Body of pancreas (tissue), 4 donors: ENCODE data around the gene MRM2. TPM values are rescaled to one million over a fixed set of nuclear protein-coding genes. Genes with fewer than 3 reads are reported as not detected.

Source experiments
- ATAC-seq: fragments of 150-250 bp; one replicate; pipeline ENCODE4 v1.9.1; 2016
- DNase-seq, 4 donors: peaks; one replicate each; pipeline ENCODE4 v3.0.0-alpha.2; 2019
- H3K27ac ChIP-seq, 4 donors: fragments of 200-600 bp; sonication (generic); 1 replicate in 3 of 4; 2 replicates in 1 of 4; pipeline versions ENCODE4 v1.5.1 to v1.6.1; 2016 to 2019; ENCODE audit warnings: mild to moderate bottlenecking in 1 of 4, mixed read lengths in 1 of 4, moderate library complexity in 1 of 4
- H3K27me3 ChIP-seq, 2 donors: fragments of 200-600 bp; sonication (generic); one replicate each; pipeline ENCODE4 v1.6.0; 2016; ENCODE audit warnings: mild to moderate bottlenecking in 1 of 2
- H3K36me3 ChIP-seq, 2 donors: fragments of 200-600 bp; sonication (generic); replicated peaks in 1 of 2; 2 replicates each; pipeline ENCODE4 v1.5.1; 2016; ENCODE audit warnings: low read depth in 2 of 2; ENCODE audit not compliant: insufficient read depth in 1 of 2
- H3K4me1 ChIP-seq: fragments of 200-600 bp; sonication (generic); one replicate; pipeline ENCODE4 v1.6.0; 2016
- H3K4me3 ChIP-seq, 2 donors: fragments of 200-600 bp; sonication (generic); 1 replicate in 1 of 2; 2 replicates in 1 of 2; pipeline ENCODE4 v1.5.1; 2016 to 2019
- H3K9me3 ChIP-seq, 3 donors: fragments of 200-600 bp; sonication (generic); 1 replicate in 2 of 3; 2 replicates in 1 of 3; pipeline ENCODE4 v1.5.1; 2016
- CTCF ChIP-seq, 7 experiments: fragments of 450-650 bp in 4 of 7; fragments of 200-600 bp in 3 of 7; sonication (generic) in 3 of 7; IDR thresholded peaks; one replicate each; pipeline ENCODE4 v1.5.1; 2016 to 2019; ENCODE audit warnings: antibody characterized with exemption in 7 of 7
- POLR2A ChIP-seq, 3 donors: fragments of 450-650 bp; IDR thresholded peaks; one replicate each; pipeline ENCODE4 v1.6.1; 2016; ENCODE audit warnings: antibody characterized with exemption in 3 of 3, mild to moderate bottlenecking in 2 of 3
- WGBS, 2 donors: methylation state at CpG; one replicate each; pipeline ENCODE4 v1.1.5; 2017; 5-methylcytosine and 5-hydroxymethylcytosine counted together
- intact Hi-C: fragments of 100-400 bp; cut with DNase I; formaldehyde crosslinking; loops from one replicate; pipeline ENCODE4 v1.15.1; 2023
- total RNA-seq, 2 donors: library from RNA; depleted of rRNA; stranded (reverse); fragments of >200 nt; gene quantifications; one replicate each; pipeline ENCODE4 v1.1.0, GENCODE V29; 2016

The MRM2 gene
- total RNA-seq, 2 donors from 2014 or later: 7.6 to 8.8 TPM

GRCh38 chr7:2214636-2215035 is 27.4 kb downstream of the MRM2 start:
- Histone ChIP-seq H3K4me1 (no peaks in the 10 kb centered on the region), H3K4me3 (no peak overlapping the region), H3K9me3 (no peaks in the 10 kb centered on the region), H3K27ac (no peak overlapping the region), H3K36me3 (peaks cover 0 to 15% of the 10 kb centered on the region in 2 donors), H3K27me3 (no peaks in the 10 kb centered on the region)
- intact Hi-C loops: no loop called here
- DNase-seq (no peak), ATAC-seq (no peak)
- 89 to 98% methylated on average over 8 to 9 of the region's 9 CpGs for WGBS, 2 donors
- TF ChIP-seq POLR2A (IDR thresholded peaks at IDR 0.05) (no peak), CTCF (IDR thresholded peaks at IDR 0.05) (no peak)

- no peak overlapping the region for H3K27ac ChIP-seq
- TF ChIP-seq CTCF (IDR thresholded peaks at IDR 0.05) (no peak), POLR2A (IDR thresholded peaks at IDR 0.05) (no peak)
- intact Hi-C loops: no loop called here
- H3K36me3 ChIP-seq: peaks cover 0 to 15% of the 10 kb centered on the region in 2 donors
- ATAC-seq (no peak), DNase-seq (no peak)
- 92 to 93% methylated on average over 13 to 15 of the region's 15 CpGs for WGBS, 2 donors
- no peaks in the 10 kb centered on the region for H3K4me1 ChIP-seq
- H3K9me3 ChIP-seq: no peaks in the 10 kb centered on the region
- no peaks in the 10 kb centered on the region for H3K27me3 ChIP-seq
- no peak overlapping the region for H3K4me3 ChIP-seq
Measured at GRCh38 chr7:2213551-2214215, 28.3 kb downstream of the MRM2 start.

GRCh38 chr7:2212906-2213305 is 29.1 kb downstream of the MRM2 start:
- Histone ChIP-seq H3K27me3 (no peaks in the 10 kb centered on the region), H3K9me3 (no peaks in the 10 kb centered on the region), H3K27ac (no peak overlapping the region), H3K36me3 (peaks cover 0 to 15% of the 10 kb centered on the region in 2 donors), H3K4me1 (no peaks in the 10 kb centered on the region), H3K4me3 (no peak overlapping the region)
- WGBS, 2 donors: 98 to 100% methylated on average over 7 to 10 of the region's 10 CpGs
- ATAC-seq (no peak), DNase-seq (no peak)
- no peak for TF ChIP-seq CTCF (IDR thresholded peaks at IDR 0.05)
- TF ChIP-seq POLR2A (IDR thresholded peaks at IDR 0.05): no peak
- intact Hi-C loops: no loop called here

GRCh38 chr7:2211926-2212325 is 30.1 kb downstream of the MRM2 start:
- Histone ChIP-seq H3K4me3 (no peak overlapping the region), H3K27me3 (no peaks in the 10 kb centered on the region), H3K9me3 (no peaks in the 10 kb centered on the region), H3K27ac (no peak overlapping the region), H3K36me3 (peaks cover 0 to 10% of the 10 kb centered on the region in 2 donors), H3K4me1 (no peaks in the 10 kb centered on the region)
- DNase-seq (no peak), ATAC-seq (no peak)
- intact Hi-C loops: no loop called here
- TF ChIP-seq POLR2A (IDR thresholded peaks at IDR 0.05) (no peak), CTCF (IDR thresholded peaks at IDR 0.05) (no peak)
- 90 to 95% methylated on average over 11 to 13 of the region's 13 CpGs for WGBS, 2 donors

GRCh38 chr7:2211259-2211880 is 30.6 kb downstream of the MRM2 start:
- intact Hi-C loops: no loop called here
- no peaks in the 10 kb centered on the region for H3K9me3 ChIP-seq
- H3K36me3 ChIP-seq: peaks cover 0 to 7% of the 10 kb centered on the region in 2 donors
- WGBS, 2 donors: 82 to 89% methylated on average over 14 to 15 of the region's 15 CpGs
- H3K27ac ChIP-seq: no peak overlapping the region
- no peaks in the 10 kb centered on the region for H3K27me3 ChIP-seq
- no peak overlapping the region for H3K4me3 ChIP-seq
- TF ChIP-seq CTCF (IDR thresholded peaks at IDR 0.05) (no peak), POLR2A (IDR thresholded peaks at IDR 0.05) (no peak)
- ATAC-seq (no peak), DNase-seq (no peak)
- no peaks in the 10 kb centered on the region for H3K4me1 ChIP-seq
